Neural progenitor cell (in vitro differentiated cells): Measurements from ENCODE around the gene FMN1.

ENCODE experiments used
- CTCF ChIP-seq: fragments of 200-600 bp; sonication (generic); IDR thresholded peaks from 2 replicates; pipeline ENCODE4 v1.5.1; 2017; ENCODE audit warnings: antibody characterized with exemption, mild to moderate bottlenecking
- EZH2 ChIP-seq: fragments of 200-600 bp; sonication (generic); IDR thresholded peaks from 2 replicates; pipeline ENCODE4 v1.6.1; 2017; ENCODE audit warnings: antibody characterized with exemption, mild to moderate bottlenecking, moderate library complexity

- TF ChIP-seq EZH2: no peak
- no peak for TF ChIP-seq CTCF
Measured at GRCh38 chr15:32774022-32774421, 420.5 kb downstream of the FMN1 start.
